Ovary (tissue), 9 donors: ENCODE measurements around the gene KRTAP5-8. TPM values are rescaled to one million over a fixed set of nuclear protein-coding genes. Genes with fewer than 3 reads are reported as not detected.

Source experiments
- DNase-seq, 5 donors: peaks; one replicate each; pipeline ENCODE4 v3.0.0-alpha.2; 2019 to 2020
- H3K27ac ChIP-seq, 2 donors: fragments of 200-600 bp; one replicate each; pipeline versions ENCODE4 v1.5.1 to v1.8.0; 2019 to 2022
- H3K27me3 ChIP-seq: fragments of 200-600 bp; one replicate; pipeline ENCODE4 v1.8.0; 2022
- H3K36me3 ChIP-seq: fragments of 200-600 bp; sonication (generic); one replicate; pipeline ENCODE4 v1.5.1; 2019
- H3K4me1 ChIP-seq: one replicate; pipeline ENCODE4 v1.8.1; 2013; ENCODE audit warnings: mild to moderate bottlenecking, moderate library complexity; ENCODE audit not compliant: insufficient read depth
- H3K4me3 ChIP-seq: fragments of 200-600 bp; sonication (generic); one replicate; pipeline ENCODE4 v1.5.1; 2017
- H3K9me3 ChIP-seq, 2 donors: fragments of 200-600 bp in 1 of 2; sonication (generic) in 1 of 2; one replicate each; pipeline versions ENCODE4 v1.5.1 to v1.8.1; 2013 to 2019; ENCODE audit warnings: mild to moderate bottlenecking in 1 of 2, moderate library complexity in 1 of 2
- CTCF ChIP-seq, 3 donors: fragments of 450-650 bp in 2 of 3; fragments of 200-600 bp in 1 of 3; IDR thresholded peaks; one replicate each; pipeline versions ENCODE4 v1.5.1 to v1.8.0; 2016 to 2022; ENCODE audit warnings: antibody characterized with exemption in 3 of 3, mild to moderate bottlenecking in 1 of 3
- EP300 ChIP-seq: sonication (generic); formaldehyde crosslinking; IDR thresholded peaks from one replicate; pipeline ENCODE4 v1.6.1; 2017; ENCODE audit warnings: antibody characterized with exemption
- POLR2A ChIP-seq: fragments of 450-650 bp; IDR thresholded peaks from one replicate; pipeline ENCODE4 v1.6.1; 2017; ENCODE audit warnings: antibody characterized with exemption, mild to moderate bottlenecking, moderate library complexity
- WGBS, 3 donors: extraction: QIAGEN DNeasy Blood & Tissue Kit in 1 of 3; methylation state at CpG; one replicate each; pipeline versions ENCODE4 v1.1.5 to v1.1.7; 2013 to 2017; 5-methylcytosine and 5-hydroxymethylcytosine counted together
- intact Hi-C, 4 donors: fragments of 100-400 bp; cut with DNase I; formaldehyde crosslinking; loops; one replicate each; pipeline versions ENCODE4 v1.11.0 to v1.15.1; 2022 to 2023
- polyA plus RNA-seq, 2 donors: library from polyadenylated mRNA; stranded (reverse); fragments of 200-250 nt in 1 of 2; fragments of 350-450 nt in 1 of 2; fragmentation: Illumina TruSeq in 1 of 2; extraction: RNeasy Lipid Tissue Mini Kit (QIAGEN cat#74804) in 1 of 2; gene quantifications; one replicate each; pipeline ENCODE4 v1.2.3, GENCODE V29; 2013 to 2014
- total RNA-seq, 7 donors: library from RNA; depleted of rRNA in 2 of 7; stranded (reverse); fragments of >200 nt in 2 of 7; fragmentation: NEBNext Ultra II Directional in 3 of 7; extraction: Animal tissue kit (Norgen Biotek cat#: 25700) in 3 of 7; gene quantifications; one replicate each; pipeline versions ENCODE4 v1.1.0 to v1.2.4, GENCODE V29; 2016 to 2023
- donor health status: DM: no; HTN: no; CAD: no; lungs with moderate emphysema.
- donor health status: DM: no; HTN: no; CAD: no.
- donor health status: Bipolar disorder and iron deficiency.
- donor health status: DM: yes; HTN: yes; CAD: no.
- donor health status: DM: no; HTN: no; CAD: no.
- donor health status: DM: yes; HTN: yes; CAD: no.

Gene KRTAP5-8
- total and polyA plus RNA-seq, 9 donors = not detected

- intact Hi-C loops = no loop called here
- WGBS, 3 donors = 63 to 67% (median 66%) methylated on average over 15 of the region's 15 CpGs
- DNase-seq = no peak
- Histone ChIP-seq H3K27me3 (no peaks in the 10 kb centered on the region), H3K36me3 (no peaks in the 10 kb centered on the region), H3K4me1 (no peaks in the 10 kb centered on the region), H3K9me3 (peaks cover 0 to 3% of the 10 kb centered on the region in 2 donors), H3K27ac (no peak overlapping the region), H3K4me3 (no peak overlapping the region)
- TF ChIP-seq EP300 (no peak), CTCF (IDR thresholded peaks at IDR 0.05) (no peak), POLR2A (no peak)
These were observed 5.3 kb downstream of the KRTAP5-8 start for GRCh38 chr11:71542879-71543777.

DNA sequence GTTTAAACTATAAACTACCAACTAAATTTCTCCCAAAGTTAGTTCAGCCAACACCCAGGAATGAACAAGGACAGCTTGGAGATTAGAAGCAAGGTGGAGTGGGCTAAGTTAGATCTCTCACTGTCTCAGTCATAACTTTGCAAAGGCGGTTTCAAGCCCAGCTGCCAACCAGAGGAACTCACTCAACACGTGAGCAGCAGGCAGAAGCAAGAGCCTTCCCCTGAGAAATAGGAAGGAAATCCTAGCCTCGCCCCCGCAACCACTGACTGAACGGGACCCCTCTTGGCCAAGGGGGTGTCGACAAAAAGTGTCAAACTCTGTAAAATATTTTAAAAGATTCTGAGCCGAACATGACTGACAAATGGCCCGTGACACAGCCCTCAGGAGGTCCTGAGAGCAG lies 6.0 kb downstream of the KRTAP5-8 start:
- Histone ChIP-seq H3K4me3 (no peak overlapping the region), H3K36me3 (no peaks in the 10 kb centered on the region), H3K27ac (no peak overlapping the region), H3K4me1 (no peaks in the 10 kb centered on the region), H3K9me3 (peaks cover 0 to 3% of the 10 kb centered on the region in 2 donors), H3K27me3 (no peaks in the 10 kb centered on the region)
- intact Hi-C loops = no loop called here
- WGBS, 3 donors = 61 to 66% (median 65%) methylated on average over 8 of the region's 8 CpGs
- DNase-seq = no peak
- TF ChIP-seq CTCF (IDR thresholded peaks at IDR 0.05) (no peak), POLR2A (no peak), EP300 (no peak)

GRCh38 chr11:71544525-71545214 lies 6.8 kb downstream of the KRTAP5-8 start:
- 82 to 89% (median 84%) methylated on average over 6 of the region's 6 CpGs for WGBS, 3 donors
- no peak for DNase-seq
- Histone ChIP-seq H3K27me3 (no peaks in the 10 kb centered on the region), H3K4me3 (no peak overlapping the region), H3K9me3 (peaks cover 0 to 3% of the 10 kb centered on the region in 2 donors), H3K36me3 (no peaks in the 10 kb centered on the region), H3K27ac (no peak overlapping the region), H3K4me1 (no peaks in the 10 kb centered on the region)
- TF ChIP-seq EP300 = no peak
- no peak for TF ChIP-seq POLR2A
- TF ChIP-seq CTCF (IDR thresholded peaks at IDR 0.05) = no peak
- intact Hi-C loops = no loop called here

DNA sequence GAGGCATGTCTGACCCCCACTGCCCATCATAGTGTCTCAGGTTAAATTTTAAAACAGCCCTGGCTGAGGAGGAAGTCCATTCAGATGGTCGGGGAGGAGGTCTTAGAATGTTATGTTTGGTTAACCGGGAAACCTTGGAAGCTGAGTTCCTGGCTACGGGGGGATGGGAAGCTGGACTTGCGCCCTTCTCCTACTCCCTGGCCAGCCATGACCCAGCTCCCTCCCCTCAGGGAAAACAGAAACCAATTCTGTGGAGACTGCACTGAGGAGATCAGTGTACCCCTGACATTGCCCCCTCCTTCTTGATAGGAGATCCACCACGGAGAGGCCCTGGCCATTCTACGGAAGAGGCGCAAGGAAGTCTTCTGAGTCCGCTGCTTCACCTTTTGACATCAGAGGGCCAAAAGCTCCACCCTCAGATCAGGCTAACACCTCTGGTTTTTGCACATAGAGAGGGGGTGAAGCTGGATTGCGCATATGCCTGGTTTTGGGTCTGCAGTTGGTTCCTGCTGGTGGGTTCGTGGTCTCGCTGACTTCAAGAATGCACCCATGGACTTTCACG lies 7.7 kb downstream of the KRTAP5-8 start:
- TF ChIP-seq CTCF (IDR thresholded peaks at IDR 0.05) (no peak), EP300 (no peak), POLR2A (no peak)
- Histone ChIP-seq H3K36me3 (no peaks in the 10 kb centered on the region), H3K27me3 (no peaks in the 10 kb centered on the region), H3K9me3 (peaks cover 0 to 3% of the 10 kb centered on the region in 2 donors), H3K4me3 (no peak overlapping the region), H3K27ac (no peak overlapping the region), H3K4me1 (no peaks in the 10 kb centered on the region)
- DNase-seq = no peak
- intact Hi-C loops = no loop called here
- 75 to 86% (median 81%) methylated on average over 12 of the region's 12 CpGs for WGBS, 3 donors
